Measurements from ENCODE around the gene CRYGA.

The CRYGA gene, protein sequence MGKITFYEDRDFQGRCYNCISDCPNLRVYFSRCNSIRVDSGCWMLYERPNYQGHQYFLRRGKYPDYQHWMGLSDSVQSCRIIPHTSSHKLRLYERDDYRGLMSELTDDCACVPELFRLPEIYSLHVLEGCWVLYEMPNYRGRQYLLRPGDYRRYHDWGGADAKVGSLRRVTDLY
- long read RNA-seq = 0 reads

DNA sequence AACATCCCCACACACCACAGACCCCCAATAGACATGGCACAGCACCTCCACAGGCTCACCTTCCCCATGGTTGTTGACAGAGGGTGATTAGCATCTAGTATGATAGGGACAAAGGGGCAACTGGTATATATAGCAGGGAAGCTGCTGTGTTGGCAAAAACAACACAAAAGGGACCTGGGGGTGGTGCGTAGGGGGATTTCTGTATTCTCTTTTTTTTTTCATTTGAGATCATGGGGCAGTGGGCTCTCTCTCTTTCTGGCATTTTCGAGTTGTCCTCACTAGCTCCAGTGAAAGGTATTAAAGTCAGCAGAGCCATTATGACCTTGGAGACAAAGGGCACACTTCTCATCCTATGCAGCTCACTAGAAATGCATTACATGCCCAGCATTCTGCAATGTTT is at the start of gene CRYGA:
Gene CRYGA (minus strand): TSS at position 101 of the 400 bp plus-strand sequence. CDS start 33 bp downstream, at position 68.
- TF ChIP-seq, protein P1, sequence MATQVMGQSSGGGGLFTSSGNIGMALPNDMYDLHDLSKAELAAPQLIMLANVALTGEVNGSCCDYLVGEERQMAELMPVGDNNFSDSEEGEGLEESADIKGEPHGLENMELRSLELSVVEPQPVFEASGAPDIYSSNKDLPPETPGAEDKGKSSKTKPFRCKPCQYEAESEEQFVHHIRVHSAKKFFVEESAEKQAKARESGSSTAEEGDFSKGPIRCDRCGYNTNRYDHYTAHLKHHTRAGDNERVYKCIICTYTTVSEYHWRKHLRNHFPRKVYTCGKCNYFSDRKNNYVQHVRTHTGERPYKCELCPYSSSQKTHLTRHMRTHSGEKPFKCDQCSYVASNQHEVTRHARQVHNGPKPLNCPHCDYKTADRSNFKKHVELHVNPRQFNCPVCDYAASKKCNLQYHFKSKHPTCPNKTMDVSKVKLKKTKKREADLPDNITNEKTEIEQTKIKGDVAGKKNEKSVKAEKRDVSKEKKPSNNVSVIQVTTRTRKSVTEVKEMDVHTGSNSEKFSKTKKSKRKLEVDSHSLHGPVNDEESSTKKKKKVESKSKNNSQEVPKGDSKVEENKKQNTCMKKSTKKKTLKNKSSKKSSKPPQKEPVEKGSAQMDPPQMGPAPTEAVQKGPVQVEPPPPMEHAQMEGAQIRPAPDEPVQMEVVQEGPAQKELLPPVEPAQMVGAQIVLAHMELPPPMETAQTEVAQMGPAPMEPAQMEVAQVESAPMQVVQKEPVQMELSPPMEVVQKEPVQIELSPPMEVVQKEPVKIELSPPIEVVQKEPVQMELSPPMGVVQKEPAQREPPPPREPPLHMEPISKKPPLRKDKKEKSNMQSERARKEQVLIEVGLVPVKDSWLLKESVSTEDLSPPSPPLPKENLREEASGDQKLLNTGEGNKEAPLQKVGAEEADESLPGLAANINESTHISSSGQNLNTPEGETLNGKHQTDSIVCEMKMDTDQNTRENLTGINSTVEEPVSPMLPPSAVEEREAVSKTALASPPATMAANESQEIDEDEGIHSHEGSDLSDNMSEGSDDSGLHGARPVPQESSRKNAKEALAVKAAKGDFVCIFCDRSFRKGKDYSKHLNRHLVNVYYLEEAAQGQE (IDR thresholded peaks at IDR 0.05; ENCODE audit: insufficient replicate concordance, low read depth) = no peak
- TF ChIP-seq, protein P2, sequence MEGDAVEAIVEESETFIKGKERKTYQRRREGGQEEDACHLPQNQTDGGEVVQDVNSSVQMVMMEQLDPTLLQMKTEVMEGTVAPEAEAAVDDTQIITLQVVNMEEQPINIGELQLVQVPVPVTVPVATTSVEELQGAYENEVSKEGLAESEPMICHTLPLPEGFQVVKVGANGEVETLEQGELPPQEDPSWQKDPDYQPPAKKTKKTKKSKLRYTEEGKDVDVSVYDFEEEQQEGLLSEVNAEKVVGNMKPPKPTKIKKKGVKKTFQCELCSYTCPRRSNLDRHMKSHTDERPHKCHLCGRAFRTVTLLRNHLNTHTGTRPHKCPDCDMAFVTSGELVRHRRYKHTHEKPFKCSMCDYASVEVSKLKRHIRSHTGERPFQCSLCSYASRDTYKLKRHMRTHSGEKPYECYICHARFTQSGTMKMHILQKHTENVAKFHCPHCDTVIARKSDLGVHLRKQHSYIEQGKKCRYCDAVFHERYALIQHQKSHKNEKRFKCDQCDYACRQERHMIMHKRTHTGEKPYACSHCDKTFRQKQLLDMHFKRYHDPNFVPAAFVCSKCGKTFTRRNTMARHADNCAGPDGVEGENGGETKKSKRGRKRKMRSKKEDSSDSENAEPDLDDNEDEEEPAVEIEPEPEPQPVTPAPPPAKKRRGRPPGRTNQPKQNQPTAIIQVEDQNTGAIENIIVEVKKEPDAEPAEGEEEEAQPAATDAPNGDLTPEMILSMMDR (IDR thresholded peaks at IDR 0.05; ENCODE audit: insufficient read depth, low read length) = no peak
- TF ChIP-seq POLR2AphosphoS5 (IDR thresholded peaks at IDR 0.05; ENCODE audit: low read depth) (no peak), GABPA (IDR thresholded peaks at IDR 0.05; ENCODE audit: low read depth) (no peak), SPI1 (IDR thresholded peaks at IDR 0.05; ENCODE audit: borderline replicate concordance, low read depth) (no peak)
- no peak for DNase-seq (ENCODE audit: low read depth in 1 of 2, low spot score in 1 of 2)
- H3K4me3 ChIP-seq (replicated peaks; ENCODE audit: insufficient read depth, low read length) = no peak within 1 kb of the TSS
- H3K27me3 ChIP-seq (ENCODE audit: insufficient read depth, poor library complexity, severe bottlenecking) = no peaks in the 10 kb centered on the region
- H3K27ac ChIP-seq (replicated peaks) = no peak within 1 kb of the TSS

DNA sequence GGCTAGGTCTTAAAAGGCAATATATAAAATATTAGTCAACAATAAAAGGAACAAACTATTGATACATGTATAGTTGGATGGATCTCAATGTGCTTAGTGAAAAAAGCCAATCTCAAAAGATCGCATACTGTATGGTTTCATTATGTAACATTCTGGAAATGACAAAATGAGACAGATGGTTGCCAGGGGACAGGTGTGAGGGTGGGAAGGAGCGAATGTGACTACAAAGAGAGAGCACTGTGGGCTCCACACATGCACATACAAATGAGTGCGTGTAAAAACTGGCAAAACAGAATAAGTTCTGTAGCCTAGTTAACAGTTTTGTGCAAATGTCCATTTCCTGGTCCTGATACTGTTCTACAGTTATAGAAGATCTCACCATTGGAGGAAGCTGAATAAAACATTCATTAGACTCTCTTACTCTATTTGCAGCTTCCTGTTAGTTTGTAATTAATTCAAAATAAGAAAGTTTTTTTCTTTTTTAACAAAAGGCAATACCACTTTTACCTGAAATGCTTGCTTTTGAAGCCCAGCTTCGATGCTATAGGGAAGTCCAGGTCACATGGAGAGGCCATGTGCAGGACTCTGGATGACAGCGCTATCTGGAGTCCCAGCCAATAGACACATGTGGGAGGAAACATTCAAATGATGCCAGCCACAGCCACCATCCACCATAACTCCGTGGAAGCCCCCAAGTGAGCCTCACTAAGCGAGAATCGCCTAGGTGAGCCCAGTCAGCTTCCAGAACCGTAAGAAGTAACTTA is 47.5 kb upstream of the CRYGA start:
- DNase-seq (ENCODE audit: low read depth in 1 of 2, low spot score in 1 of 2) = no peak
- Histone ChIP-seq H3K4me3 (replicated peaks; ENCODE audit: insufficient read depth, low read length) (no peak overlapping the region), H3K27ac (replicated peaks) (no peak overlapping the region), H3K27me3 (ENCODE audit: insufficient read depth, poor library complexity, severe bottlenecking) (no peaks in the 10 kb centered on the region)
- no peak for TF ChIP-seq SPI1 (IDR thresholded peaks at IDR 0.05; ENCODE audit: borderline replicate concordance, low read depth)
- no peak for TF ChIP-seq POLR2AphosphoS5 (IDR thresholded peaks at IDR 0.05; ENCODE audit: low read depth)
- TF ChIP-seq, protein P2 (IDR thresholded peaks at IDR 0.05; ENCODE audit: insufficient read depth, low read length) = no peak
- TF ChIP-seq, protein P1 (IDR thresholded peaks at IDR 0.05; ENCODE audit: insufficient replicate concordance, low read depth) = no peak
- no peak for TF ChIP-seq GABPA (IDR thresholded peaks at IDR 0.05; ENCODE audit: low read depth)

DNA sequence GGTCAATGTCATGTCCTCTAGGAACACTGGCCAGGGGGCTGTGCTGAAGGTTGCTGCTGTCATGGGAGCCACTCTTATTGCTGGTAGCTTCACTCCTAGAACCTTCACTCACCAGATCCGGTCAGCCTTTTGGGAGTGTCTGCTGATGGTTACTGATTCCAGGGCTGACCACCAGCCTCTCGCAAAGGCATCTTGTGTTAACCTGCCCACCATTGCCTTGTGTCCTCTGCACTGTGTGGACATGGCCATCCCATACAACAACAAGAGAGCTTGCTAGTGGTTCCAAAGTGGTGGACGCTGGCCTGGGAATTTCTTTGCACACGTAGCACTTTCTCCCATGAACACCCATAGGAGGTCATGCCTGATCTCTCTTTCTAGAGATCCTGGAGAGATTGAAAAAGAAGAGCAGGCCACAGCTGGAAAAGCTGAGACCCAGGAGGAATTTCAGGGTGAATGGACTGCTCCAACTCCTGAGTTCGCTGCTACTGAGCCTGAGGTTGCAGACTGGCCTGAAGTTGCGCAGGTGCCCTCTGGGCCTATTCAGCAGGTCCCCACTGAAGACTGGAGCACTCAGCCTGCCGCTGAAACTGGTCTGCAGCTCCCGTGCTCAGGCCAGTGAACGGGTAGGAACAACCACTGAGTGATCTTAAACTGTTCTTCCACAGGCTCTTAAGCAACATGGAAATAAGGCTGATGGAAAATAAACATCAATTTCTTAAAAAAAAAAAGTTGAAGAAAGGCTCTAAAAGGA is 45.1 kb upstream of the CRYGA start:
- H3K4me3 ChIP-seq (replicated peaks; ENCODE audit: insufficient read depth, low read length) = no peak overlapping the region
- H3K27me3 ChIP-seq (ENCODE audit: insufficient read depth, poor library complexity, severe bottlenecking) = no peaks in the 10 kb centered on the region
- TF ChIP-seq, protein P1 (IDR thresholded peaks at IDR 0.05; ENCODE audit: insufficient replicate concordance, low read depth) = no peak
- TF ChIP-seq GABPA (IDR thresholded peaks at IDR 0.05; ENCODE audit: low read depth) (no peak), POLR2AphosphoS5 (IDR thresholded peaks at IDR 0.05; ENCODE audit: low read depth) (no peak), SPI1 (IDR thresholded peaks at IDR 0.05; ENCODE audit: borderline replicate concordance, low read depth) (no peak)
- TF ChIP-seq, protein P2 (IDR thresholded peaks at IDR 0.05; ENCODE audit: insufficient read depth, low read length) = no peak
- DNase-seq (ENCODE audit: low read depth in 1 of 2, low spot score in 1 of 2) = no peak
- no peak overlapping the region for H3K27ac ChIP-seq (replicated peaks)
